NCI-H146 treated with DMSO at 0.1 percent for 48 hours (cell line): ENCODE data around the gene CRAMP1.
"Not testable (repeated sequence)": the region's sequence is repeated elsewhere in the genome, so short reads cannot be mapped to it uniquely, and the experiment has no call there.

ENCODE experiments used
- DNase-seq: peaks from one replicate; lab custom pipeline; 2025; ENCODE audit not compliant: unreplicated experiment; lab: John Stamatoyannopoulos, UW

CRAMP1 gene

GRCh38 chr16:1612320-1613111 is at the start of gene CRAMP1:
Gene CRAMP1, plus strand, starts transcription at chr16:1612360. Its CDS starts 2,280 bp downstream, at chr16:1614640.
- no peak for DNase-seq

- no peak for DNase-seq
Observed at GRCh38 chr16:1563786-1564185, 48.4 kb upstream of the CRAMP1 start.

GRCh38 chr16:1564325-1564724 is 47.8 kb upstream of the CRAMP1 start:
- no peak for DNase-seq

GRCh38 chr16:1565083-1565805 is 46.9 kb upstream of the CRAMP1 start:
- no peak for DNase-seq

- DNase-seq = no peak
Observed at GRCh38 chr16:1567988-1568387, 44.2 kb upstream of the CRAMP1 start.

GRCh38 chr16:1571012-1571671 is 41.0 kb upstream of the CRAMP1 start:
- DNase-seq = no peak

GRCh38 chr16:1572673-1573072 is 39.5 kb upstream of the CRAMP1 start:
- DNase-seq = no peak

GRCh38 chr16:1573301-1573700 is 38.9 kb upstream of the CRAMP1 start:
- DNase-seq = no peak

GRCh38 chr16:1575578-1575977 is 36.6 kb upstream of the CRAMP1 start:
- DNase-seq = no peak

- no peak for DNase-seq
Observed at GRCh38 chr16:1579214-1579613, 32.9 kb upstream of the CRAMP1 start.

GRCh38 chr16:1580256-1580655 is 31.9 kb upstream of the CRAMP1 start:
- no peak for DNase-seq

- peak; percentile 93 for DNase-seq
Observed at GRCh38 chr16:1580956-1581355, 31.2 kb upstream of the CRAMP1 start.

GRCh38 chr16:1581804-1582203 is 30.4 kb upstream of the CRAMP1 start:
- DNase-seq = no peak

- DNase-seq = no peak
Observed at GRCh38 chr16:1583180-1583579, 29.0 kb upstream of the CRAMP1 start.

GRCh38 chr16:1584926-1585484 is 27.2 kb upstream of the CRAMP1 start:
- no peak for DNase-seq

- DNase-seq = no peak
Observed at GRCh38 chr16:1590366-1590765, 21.8 kb upstream of the CRAMP1 start.

GRCh38 chr16:1590930-1591705 is 21.0 kb upstream of the CRAMP1 start:
- DNase-seq = no peak

GRCh38 chr16:1592446-1592845 is 19.7 kb upstream of the CRAMP1 start:
- DNase-seq = no peak

- DNase-seq = not testable (repeated sequence)
Observed at GRCh38 chr16:1595511-1595910, 16.6 kb upstream of the CRAMP1 start.

- no peak for DNase-seq
Observed at GRCh38 chr16:1596516-1596915, 15.6 kb upstream of the CRAMP1 start.

GRCh38 chr16:1597154-1597553 is 15.0 kb upstream of the CRAMP1 start:
- no peak for DNase-seq
